Astrocyte of the cerebellum (primary cell): ENCODE measurements around the gene CELSR2.
A peak's percentile ranks its signal among the peaks of the same experiment; 100 is the strongest.

Source experiments
- DNase-seq: peaks from one replicate; pipeline ENCODE4 v3.0.0-alpha.2; 2011; ENCODE audit warnings: low read depth
- H3K4me3 ChIP-seq: 2 replicates; pipeline ENCODE4 v1.5.1; 2011; ENCODE audit warnings: mild to moderate bottlenecking, low read depth, low read length, moderate library complexity
- CTCF ChIP-seq: IDR thresholded peaks from 2 replicates; pipeline ENCODE4 v1.5.1; 2012; ENCODE audit warnings: low read length, low read depth, moderate library complexity, mild to moderate bottlenecking; ENCODE audit errors: missing control alignments
- in situ Hi-C: cut with HindIII; loops from 2 replicates; pipeline ENCODE4 v1.10.0; 2017; ENCODE audit warnings: low sequenced_read_pairs

CELSR2 gene

GRCh38 chr1:109239047-109239408 is 10.3 kb upstream of the CELSR2 start:
- in situ Hi-C loops, result loop anchor here (5.0 kb wide), 1 partner anchor 37 kb away; no protein-coding TSS in a partner anchor
- no peak for TF ChIP-seq CTCF
- no peak for DNase-seq
- H3K4me3 ChIP-seq, result no peak overlapping the region

- H3K4me3 ChIP-seq, result no peak overlapping the region
- peak; percentile 71 for TF ChIP-seq CTCF
- in situ Hi-C loops, result loop anchor here (5.0 kb wide), 1 partner anchor 37 kb away; no protein-coding TSS in a partner anchor
- no peak for DNase-seq
Measured at GRCh38 chr1:109239409-109240068, 9.8 kb upstream of the CELSR2 start.

- DNase-seq, result no peak
- H3K4me3 ChIP-seq, result no peak overlapping the region
- in situ Hi-C loops, result no loop called here
- no peak for TF ChIP-seq CTCF
Measured at GRCh38 chr1:109240158-109241152, 8.9 kb upstream of the CELSR2 start.

DNA sequence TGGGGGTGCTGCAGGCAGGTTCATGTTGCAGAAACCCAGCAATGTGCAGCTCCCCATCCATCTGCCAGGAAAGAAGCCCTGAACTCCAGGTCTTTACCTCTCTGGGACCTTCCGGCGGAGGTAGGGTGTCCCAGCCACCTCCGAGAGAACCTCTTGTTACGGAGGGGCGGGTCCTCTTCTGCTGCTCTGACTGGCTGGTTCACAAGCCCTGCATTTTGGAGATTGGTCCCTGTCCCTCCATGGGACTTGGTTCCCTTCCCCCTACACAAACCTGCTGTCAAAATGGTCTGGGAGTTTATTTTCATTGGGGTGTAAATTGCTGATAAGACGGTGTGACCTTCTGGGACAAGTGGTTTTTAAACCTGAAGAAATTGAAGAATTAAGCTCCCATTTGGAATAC is 8.0 kb upstream of the CELSR2 start:
- H3K4me3 ChIP-seq, result no peak overlapping the region
- DNase-seq, result no peak
- TF ChIP-seq CTCF, result no peak
- in situ Hi-C loops, result no loop called here

DNA sequence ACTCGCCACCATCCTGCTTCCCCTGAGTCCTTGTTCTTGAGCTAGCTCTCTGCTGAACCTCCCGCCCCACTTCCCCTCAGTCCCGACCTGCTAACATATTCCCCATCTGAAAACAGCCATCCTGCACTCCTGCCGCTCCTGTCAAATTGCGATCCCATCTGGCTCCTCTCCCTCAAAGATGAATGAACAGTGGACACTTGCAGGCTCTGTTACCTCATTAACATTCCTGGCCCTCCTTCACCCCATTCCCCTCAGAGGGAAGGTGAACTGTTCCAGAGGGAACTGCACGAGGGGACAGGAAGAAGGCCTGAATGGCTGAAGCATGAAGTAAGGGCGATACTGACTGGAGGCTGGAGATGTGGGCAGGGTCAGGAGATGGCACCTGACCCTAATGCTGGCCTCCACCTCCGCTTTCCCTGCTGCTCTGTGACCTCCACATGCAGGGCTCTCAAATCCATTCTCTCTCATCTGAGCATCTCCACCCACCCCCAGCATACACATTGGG is 7.4 kb upstream of the CELSR2 start:
- no peak overlapping the region for H3K4me3 ChIP-seq
- DNase-seq, result no peak
- in situ Hi-C loops, result no loop called here
- TF ChIP-seq CTCF, result no peak

- no peak overlapping the region for H3K4me3 ChIP-seq
- TF ChIP-seq CTCF, result no peak
- in situ Hi-C loops, result no loop called here
- DNase-seq, result no peak
Measured at GRCh38 chr1:109242387-109242786, 7.0 kb upstream of the CELSR2 start.
